GM18868 (cell line): ENCODE measurements around the gene SYTL1.

Experiments used
- ATAC-seq: cut with Tn5 transposase; IDR thresholded peaks from one replicate; pipeline ENCODE4 v1.9.1; 2021; ENCODE audit warnings: mild to moderate bottlenecking, moderate library complexity; ENCODE audit not compliant: unreplicated experiment

SYTL1 gene

GRCh38 chr1:27341525-27342252, at the start of gene SYTL1:
TSS of gene SYTL1 (plus strand) at chr1:27342022. CDS start at chr1:27345335, 3,313 bp downstream.
- ATAC-seq, result peak; percentile 46

GRCh38 chr1:27292106-27292505, 49.7 kb upstream of the SYTL1 start:
- ATAC-seq, result no peak

GRCh38 chr1:27293915-27294314, 47.9 kb upstream of the SYTL1 start:
- no peak for ATAC-seq

- ATAC-seq, result no peak
Observed at GRCh38 chr1:27296773-27297291, 45.0 kb upstream of the SYTL1 start.

- no peak for ATAC-seq
Observed at GRCh38 chr1:27297903-27298302, 43.9 kb upstream of the SYTL1 start.

GRCh38 chr1:27298632-27299384, 43.0 kb upstream of the SYTL1 start:
- ATAC-seq, result no peak

- ATAC-seq, result no peak
Observed at GRCh38 chr1:27299385-27300271, 42.2 kb upstream of the SYTL1 start.

- ATAC-seq, result no peak
Observed at GRCh38 chr1:27300341-27301051, 41.3 kb upstream of the SYTL1 start.

- ATAC-seq, result no peak
Observed at GRCh38 chr1:27301052-27301422, 40.8 kb upstream of the SYTL1 start.

GRCh38 chr1:27301582-27302199, 40.1 kb upstream of the SYTL1 start:
- no peak for ATAC-seq

GRCh38 chr1:27302612-27303011, 39.2 kb upstream of the SYTL1 start:
- no peak for ATAC-seq

GRCh38 chr1:27303509-27303908, 38.3 kb upstream of the SYTL1 start:
- ATAC-seq, result no peak

- no peak for ATAC-seq
Observed at GRCh38 chr1:27306071-27306470, 35.8 kb upstream of the SYTL1 start.

GRCh38 chr1:27306892-27307761, 34.7 kb upstream of the SYTL1 start:
- ATAC-seq, result no peak

GRCh38 chr1:27307874-27308598, 33.8 kb upstream of the SYTL1 start:
- ATAC-seq, result no peak

GRCh38 chr1:27314169-27314568, 27.7 kb upstream of the SYTL1 start:
- ATAC-seq, result no peak

GRCh38 chr1:27314737-27315136, 27.1 kb upstream of the SYTL1 start:
- no peak for ATAC-seq

- no peak for ATAC-seq
Observed at GRCh38 chr1:27316860-27317259, 25.0 kb upstream of the SYTL1 start.
